Measurements from ENCODE around the gene ZSWIM5. TPM values are rescaled to one million over a fixed set of nuclear protein-coding genes. Genes with fewer than 3 reads are reported as not detected.
"Not testable (repeated sequence)": the region's sequence is repeated elsewhere in the genome, so short reads cannot be mapped to it uniquely, and the experiment has no call there.

Gene ZSWIM5
- total RNA-seq, 3 donors from 2014 or later (not counting 1 experiment from before 2014, with no cell fraction given): 1.1 to 2.3 (median 1.3) TPM

- no peaks in the 10 kb centered on the region for H3K4me1 Mint-ChIP-seq
- 100% methylated on average over 1 of the region's 2 CpGs for WGBS (ENCODE audit: insufficient coverage)
- peaks cover 8 to 10% of the 10 kb centered on the region in 2 donors for H3K27me3 Mint-ChIP-seq (ENCODE audit: low read depth in 2 of 2)
- H3K27me3 ChIP-seq (ENCODE audit: control insufficient read depth, insufficient read depth, low read length): no peaks in the 10 kb centered on the region
- no peaks in the 10 kb centered on the region for H3K4me1 ChIP-seq (ENCODE audit: control insufficient read depth, insufficient read depth, low read length)
- no peak overlapping the region for H3K4me3 ChIP-seq (ENCODE audit: low read length)
- H3K9me3 Mint-ChIP-seq: no peaks in the 10 kb centered on the region
- no peak for TF ChIP-seq CTCF (IDR thresholded peaks at IDR 0.05)
- H3K27ac Mint-ChIP-seq: no peak overlapping the region
- DNase-seq (no peak), ATAC-seq (no peak)
- no peak overlapping the region for H3K4me3 Mint-ChIP-seq
- intact Hi-C loops (cut with micrococcal nuclease): no loop called here
- H3K9me3 ChIP-seq (ENCODE audit: control insufficient read depth, insufficient read depth, low read length): no peaks in the 10 kb centered on the region
- H3K36me3 Mint-ChIP-seq: no peaks in the 10 kb centered on the region
- H3K36me3 ChIP-seq (ENCODE audit: control insufficient read depth, insufficient read depth, low read length): no peaks in the 10 kb centered on the region
- no peak overlapping the region for H3K27ac ChIP-seq (ENCODE audit: low read length)
Observed at GRCh38 chr1:45238846-45239245, 32.4 kb upstream of the ZSWIM5 start.

- Mint-ChIP-seq H3K27me3 (ENCODE audit: low read depth in 2 of 2) (peaks cover 0 to 3% of the 10 kb centered on the region in 2 donors), H3K4me3 (no peak overlapping the region), H3K4me1 (no peaks in the 10 kb centered on the region), H3K36me3 (no peaks in the 10 kb centered on the region), H3K27ac (no peak overlapping the region), H3K9me3 (no peaks in the 10 kb centered on the region)
- H3K4me3 ChIP-seq (ENCODE audit: low read length): no peak overlapping the region
- no peaks in the 10 kb centered on the region for H3K27me3 ChIP-seq (ENCODE audit: control insufficient read depth, insufficient read depth, low read length)
- no peaks in the 10 kb centered on the region for H3K9me3 ChIP-seq (ENCODE audit: control insufficient read depth, insufficient read depth, low read length)
- ATAC-seq (no peak), DNase-seq (no peak)
- no peak overlapping the region for H3K27ac ChIP-seq (ENCODE audit: low read length)
- intact Hi-C loops (cut with micrococcal nuclease): no loop called here
- H3K36me3 ChIP-seq (ENCODE audit: control insufficient read depth, insufficient read depth, low read length): no peaks in the 10 kb centered on the region
- WGBS (ENCODE audit: insufficient coverage): 69% methylated on average over 1 of the region's 1 CpG
- TF ChIP-seq CTCF (IDR thresholded peaks at IDR 0.05): no peak
- no peaks in the 10 kb centered on the region for H3K4me1 ChIP-seq (ENCODE audit: control insufficient read depth, insufficient read depth, low read length)
Observed at GRCh38 chr1:45236136-45236535, 29.7 kb upstream of the ZSWIM5 start.

- 67% methylated on average over 1 of the region's 1 CpG for WGBS (ENCODE audit: insufficient coverage)
- H3K9me3 Mint-ChIP-seq: no peaks in the 10 kb centered on the region
- no peaks in the 10 kb centered on the region for H3K4me1 ChIP-seq (ENCODE audit: control insufficient read depth, insufficient read depth, low read length)
- no peak overlapping the region for H3K27ac ChIP-seq (ENCODE audit: low read length)
- DNase-seq: peak in 1 of 2 donors; percentile 59
- no peaks in the 10 kb centered on the region for H3K36me3 Mint-ChIP-seq
- no peaks in the 10 kb centered on the region for H3K27me3 ChIP-seq (ENCODE audit: control insufficient read depth, insufficient read depth, low read length)
- H3K4me3 ChIP-seq (ENCODE audit: low read length): no peak overlapping the region
- peak in 1 of 3 donors; percentile 33 for ATAC-seq
- intact Hi-C loops (cut with micrococcal nuclease): no loop called here
- TF ChIP-seq CTCF (IDR thresholded peaks at IDR 0.05): no peak
- no peaks in the 10 kb centered on the region for H3K4me1 Mint-ChIP-seq
- H3K9me3 ChIP-seq (ENCODE audit: control insufficient read depth, insufficient read depth, low read length): no peaks in the 10 kb centered on the region
- H3K27me3 Mint-ChIP-seq (ENCODE audit: low read depth in 2 of 2): no peaks in the 10 kb centered on the region
- no peak overlapping the region for H3K4me3 Mint-ChIP-seq
- no peaks in the 10 kb centered on the region for H3K36me3 ChIP-seq (ENCODE audit: control insufficient read depth, insufficient read depth, low read length)
- no peak overlapping the region for H3K27ac Mint-ChIP-seq
Observed at GRCh38 chr1:45230537-45230936, 24.1 kb upstream of the ZSWIM5 start.

- no peaks in the 10 kb centered on the region for H3K36me3 Mint-ChIP-seq
- peaks cover 0 to 5% of the 10 kb centered on the region in 2 donors for H3K27me3 Mint-ChIP-seq (ENCODE audit: low read depth in 2 of 2)
- WGBS (ENCODE audit: insufficient coverage): 82% methylated on average over 5 of the region's 5 CpGs
- H3K27ac ChIP-seq (ENCODE audit: low read length): no peak overlapping the region
- no peaks in the 10 kb centered on the region for H3K27me3 ChIP-seq (ENCODE audit: control insufficient read depth, insufficient read depth, low read length)
- H3K9me3 ChIP-seq (ENCODE audit: control insufficient read depth, insufficient read depth, low read length): no peaks in the 10 kb centered on the region
- H3K36me3 ChIP-seq (ENCODE audit: control insufficient read depth, insufficient read depth, low read length): no peaks in the 10 kb centered on the region
- H3K4me3 Mint-ChIP-seq: no peak overlapping the region
- ATAC-seq: no peak
- intact Hi-C loops (cut with micrococcal nuclease): no loop called here
- no peaks in the 10 kb centered on the region for H3K4me1 Mint-ChIP-seq
- no peaks in the 10 kb centered on the region for H3K9me3 Mint-ChIP-seq
- TF ChIP-seq CTCF (IDR thresholded peaks at IDR 0.05): no peak
- H3K4me3 ChIP-seq (ENCODE audit: low read length): no peak overlapping the region
- no peak for DNase-seq
- no peak overlapping the region for H3K27ac Mint-ChIP-seq
- H3K4me1 ChIP-seq (ENCODE audit: control insufficient read depth, insufficient read depth, low read length): no peaks in the 10 kb centered on the region
Observed at GRCh38 chr1:45225598-45225997, 19.2 kb upstream of the ZSWIM5 start.

- intact Hi-C loops (cut with micrococcal nuclease); H3K4me1 Mint-ChIP-seq; H3K9me3 ChIP-seq (ENCODE audit: control insufficient read depth, insufficient read depth, low read length); H3K27me3 Mint-ChIP-seq (ENCODE audit: low read depth in 2 of 2); DNase-seq; H3K4me3 ChIP-seq (ENCODE audit: low read length); H3K36me3 Mint-ChIP-seq; H3K4me1 ChIP-seq (ENCODE audit: control insufficient read depth, insufficient read depth, low read length); H3K27me3 ChIP-seq (ENCODE audit: control insufficient read depth, insufficient read depth, low read length); H3K4me3 Mint-ChIP-seq; H3K27ac ChIP-seq (ENCODE audit: low read length); H3K9me3 Mint-ChIP-seq; H3K27ac Mint-ChIP-seq; ATAC-seq; H3K36me3 ChIP-seq (ENCODE audit: control insufficient read depth, insufficient read depth, low read length): not testable (repeated sequence)
- WGBS (ENCODE audit: insufficient coverage): 99% methylated on average over 6 of the region's 9 CpGs
Observed at GRCh38 chr1:45223710-45224109, 17.3 kb upstream of the ZSWIM5 start.
